Measurements from ENCODE around the gene COL16A1. TPM values are rescaled to one million over a fixed set of nuclear protein-coding genes. Genes with fewer than 3 reads are reported as not detected.

The COL16A1 gene
- total RNA-seq, 5 donors from 2014 or later (not counting 1 experiment from before 2014, with no cell fraction given): 0.41 to 0.67 (median 0.59) TPM; not detected in 2

GRCh38 chr1:31677401-31677800 is 26.4 kb downstream of the COL16A1 start:
- no peaks in the 10 kb centered on the region for H3K4me1 ChIP-seq (ENCODE audit: control insufficient read depth in 1 of 2, extremely low read depth in 1 of 2, insufficient read depth in 2 of 2, low read length in 2 of 2)
- Mint-ChIP-seq H3K4me1 (no peaks in the 10 kb centered on the region), H3K27me3 (peaks cover 0 to 9% of the 10 kb centered on the region in 2 donors), H3K4me3 (no peak overlapping the region), H3K36me3 (no peaks in the 10 kb centered on the region), H3K9me3 (no peaks in the 10 kb centered on the region), H3K27ac (no peak overlapping the region)
- no peaks in the 10 kb centered on the region for H3K9me3 ChIP-seq
- peaks cover 0 to 31% of the 10 kb centered on the region in 2 experiments for H3K27me3 ChIP-seq (replicated peaks in 1 of 2; ENCODE audit: control insufficient read depth in 2 of 2, extremely low read depth in 1 of 2, insufficient read depth in 2 of 2, low read length in 1 of 2)
- no peak overlapping the region for H3K27ac ChIP-seq (ENCODE audit: low read length)
- H3K4me3 ChIP-seq (ENCODE audit: control insufficient read depth in 1 of 2, extremely low read depth in 1 of 2, low read length in 1 of 2): no peak overlapping the region
- H3K36me3 ChIP-seq (ENCODE audit: control insufficient read depth in 2 of 2, extremely low read depth in 1 of 2, insufficient read depth in 1 of 2, low read length in 1 of 2): no peaks in the 10 kb centered on the region
- 100% methylated on average over 1 of the region's 3 CpGs for WGBS (ENCODE audit: insufficient coverage)
- DNase-seq: no peak
- ChIA-PET POLR2A (no interaction called here), CTCF (no interaction called here)
- no peak for ATAC-seq (replicated peaks in 1 of 4)

GRCh38 chr1:31675756-31676155 is 28.1 kb downstream of the COL16A1 start:
- Mint-ChIP-seq H3K9me3 (no peaks in the 10 kb centered on the region), H3K27me3 (peaks cover 0 to 15% of the 10 kb centered on the region in 2 donors), H3K4me1 (peaks cover 0 to 3% (median 0%) of the 10 kb centered on the region in 3 donors), H3K36me3 (no peaks in the 10 kb centered on the region), H3K27ac (no peak overlapping the region), H3K4me3 (no peak overlapping the region)
- CTCF ChIA-PET: no interaction called here
- ATAC-seq (replicated peaks in 1 of 4) (no peak), DNase-seq (no peak)
- H3K4me1 ChIP-seq (ENCODE audit: control insufficient read depth in 1 of 2, extremely low read depth in 1 of 2, insufficient read depth in 2 of 2, low read length in 2 of 2): no peaks in the 10 kb centered on the region
- H3K9me3 ChIP-seq: no peaks in the 10 kb centered on the region
- no peak overlapping the region for H3K4me3 ChIP-seq (ENCODE audit: control insufficient read depth in 1 of 2, extremely low read depth in 1 of 2, low read length in 1 of 2)
- no peaks in the 10 kb centered on the region for H3K36me3 ChIP-seq (ENCODE audit: control insufficient read depth in 2 of 2, extremely low read depth in 1 of 2, insufficient read depth in 1 of 2, low read length in 1 of 2)
- peaks cover 0 to 36% of the 10 kb centered on the region in 2 experiments for H3K27me3 ChIP-seq (replicated peaks in 1 of 2; ENCODE audit: control insufficient read depth in 2 of 2, extremely low read depth in 1 of 2, insufficient read depth in 2 of 2, low read length in 1 of 2)
- POLR2A ChIA-PET: no interaction called here
- H3K27ac ChIP-seq (ENCODE audit: low read length): no peak overlapping the region
- 82% methylated on average over 4 of the region's 14 CpGs for WGBS (ENCODE audit: insufficient coverage)

- 81% methylated on average over 4 of the region's 7 CpGs for WGBS (ENCODE audit: insufficient coverage)
- H3K4me1 Mint-ChIP-seq: peaks cover 3 to 5% (median 4%) of the 10 kb centered on the region in 3 donors
- Histone ChIP-seq H3K27me3 (replicated peaks in 1 of 2; ENCODE audit: control insufficient read depth in 2 of 2, extremely low read depth in 1 of 2, insufficient read depth in 2 of 2, low read length in 1 of 2) (peaks cover 0 to 37% of the 10 kb centered on the region in 2 experiments), H3K4me1 (ENCODE audit: control insufficient read depth in 1 of 2, extremely low read depth in 1 of 2, insufficient read depth in 2 of 2, low read length in 2 of 2) (peaks cover 0 to 5% of the 10 kb centered on the region in 2 experiments), H3K4me3 (ENCODE audit: control insufficient read depth in 1 of 2, extremely low read depth in 1 of 2, low read length in 1 of 2) (no peak overlapping the region), H3K27ac (ENCODE audit: low read length) (no peak overlapping the region), H3K9me3 (no peaks in the 10 kb centered on the region), H3K36me3 (ENCODE audit: control insufficient read depth in 2 of 2, extremely low read depth in 1 of 2, insufficient read depth in 1 of 2, low read length in 1 of 2) (no peaks in the 10 kb centered on the region)
- no peak for DNase-seq
- no peak overlapping the region for H3K4me3 Mint-ChIP-seq
- H3K27me3 Mint-ChIP-seq: peaks cover 2 to 18% of the 10 kb centered on the region in 2 donors
- H3K36me3 Mint-ChIP-seq: no peaks in the 10 kb centered on the region
- POLR2A ChIA-PET: interaction anchor here in 1 of 2 donors (0.6 kb wide), 1 partner anchor 301 kb away, joined by 3 read pairs; no protein-coding TSS in a partner anchor
- CTCF ChIA-PET: no interaction called here
- ATAC-seq (replicated peaks in 1 of 4): no peak
- no peak overlapping the region for H3K27ac Mint-ChIP-seq
- H3K9me3 Mint-ChIP-seq: no peaks in the 10 kb centered on the region
Measured at GRCh38 chr1:31675161-31675560, 28.7 kb downstream of the COL16A1 start.

GRCh38 chr1:31674626-31675025 is 29.2 kb downstream of the COL16A1 start:
- DNase-seq: no peak
- peaks cover 8 to 9% (median 9%) of the 10 kb centered on the region in 3 donors for H3K4me1 Mint-ChIP-seq
- no peak overlapping the region for H3K27ac Mint-ChIP-seq
- H3K36me3 ChIP-seq (ENCODE audit: control insufficient read depth in 2 of 2, extremely low read depth in 1 of 2, insufficient read depth in 1 of 2, low read length in 1 of 2): no peaks in the 10 kb centered on the region
- no peak overlapping the region for H3K4me3 Mint-ChIP-seq
- no peaks in the 10 kb centered on the region for H3K9me3 ChIP-seq
- H3K4me3 ChIP-seq (ENCODE audit: control insufficient read depth in 1 of 2, extremely low read depth in 1 of 2, low read length in 1 of 2): no peak overlapping the region
- ChIA-PET POLR2A (interaction anchor here in 1 of 2 donors (0.6 kb wide), 1 partner anchor 301 kb away, joined by 3 read pairs; no protein-coding TSS in a partner anchor), CTCF (no interaction called here)
- peaks cover 0 to 10% of the 10 kb centered on the region in 2 experiments for H3K4me1 ChIP-seq (ENCODE audit: control insufficient read depth in 1 of 2, extremely low read depth in 1 of 2, insufficient read depth in 2 of 2, low read length in 2 of 2)
- 78% methylated on average over 7 of the region's 8 CpGs for WGBS (ENCODE audit: insufficient coverage)
- no peak overlapping the region for H3K27ac ChIP-seq (ENCODE audit: low read length)
- peaks cover 5 to 24% of the 10 kb centered on the region in 2 donors for H3K27me3 Mint-ChIP-seq
- H3K9me3 Mint-ChIP-seq: no peaks in the 10 kb centered on the region
- ATAC-seq (replicated peaks in 1 of 4): no peak
- H3K27me3 ChIP-seq (replicated peaks in 1 of 2; ENCODE audit: control insufficient read depth in 2 of 2, extremely low read depth in 1 of 2, insufficient read depth in 2 of 2, low read length in 1 of 2): peaks cover 0 to 40% of the 10 kb centered on the region in 2 experiments
- H3K36me3 Mint-ChIP-seq: no peaks in the 10 kb centered on the region

GRCh38 chr1:31673433-31673832 is 30.4 kb downstream of the COL16A1 start:
- WGBS (ENCODE audit: insufficient coverage): 79% methylated on average over 2 of the region's 9 CpGs
- no peaks in the 10 kb centered on the region for H3K9me3 Mint-ChIP-seq
- peaks cover 12 to 13% (median 13%) of the 10 kb centered on the region in 3 donors for H3K4me1 Mint-ChIP-seq
- no peak overlapping the region for H3K4me3 ChIP-seq (ENCODE audit: control insufficient read depth in 1 of 2, extremely low read depth in 1 of 2, low read length in 1 of 2)
- H3K27me3 ChIP-seq (replicated peaks in 1 of 2; ENCODE audit: control insufficient read depth in 2 of 2, extremely low read depth in 1 of 2, insufficient read depth in 2 of 2, low read length in 1 of 2): peaks cover 0 to 47% of the 10 kb centered on the region in 2 experiments
- H3K27me3 Mint-ChIP-seq: peaks cover 9 to 32% of the 10 kb centered on the region in 2 donors
- POLR2A ChIA-PET: no interaction called here
- H3K36me3 Mint-ChIP-seq: no peaks in the 10 kb centered on the region
- H3K4me3 Mint-ChIP-seq: no peak overlapping the region
- H3K36me3 ChIP-seq (ENCODE audit: control insufficient read depth in 2 of 2, extremely low read depth in 1 of 2, insufficient read depth in 1 of 2, low read length in 1 of 2): no peaks in the 10 kb centered on the region
- DNase-seq (no peak), ATAC-seq (replicated peaks in 1 of 4) (no peak)
- CTCF ChIA-PET: interaction anchor here in 1 of 2 donors (0.5 kb wide), 1 partner anchor 572 kb away, joined by 3 read pairs; no protein-coding TSS in a partner anchor
- no peak overlapping the region for H3K27ac Mint-ChIP-seq
- no peak overlapping the region for H3K27ac ChIP-seq (ENCODE audit: low read length)
- peaks cover 0 to 12% of the 10 kb centered on the region in 2 experiments for H3K4me1 ChIP-seq (ENCODE audit: control insufficient read depth in 1 of 2, extremely low read depth in 1 of 2, insufficient read depth in 2 of 2, low read length in 2 of 2)
- H3K9me3 ChIP-seq: no peaks in the 10 kb centered on the region

- WGBS (ENCODE audit: insufficient coverage): 78% methylated on average over 10 of the region's 13 CpGs
- Histone ChIP-seq H3K27ac (ENCODE audit: low read length) (no peak overlapping the region), H3K27me3 (replicated peaks in 1 of 2; ENCODE audit: control insufficient read depth in 2 of 2, extremely low read depth in 1 of 2, insufficient read depth in 2 of 2, low read length in 1 of 2) (peaks cover 0 to 52% of the 10 kb centered on the region in 2 experiments), H3K4me3 (ENCODE audit: control insufficient read depth in 1 of 2, extremely low read depth in 1 of 2, low read length in 1 of 2) (no peak overlapping the region), H3K4me1 (ENCODE audit: control insufficient read depth in 1 of 2, extremely low read depth in 1 of 2, insufficient read depth in 2 of 2, low read length in 2 of 2) (peaks cover 0 to 12% of the 10 kb centered on the region in 2 experiments), H3K9me3 (no peaks in the 10 kb centered on the region), H3K36me3 (ENCODE audit: control insufficient read depth in 2 of 2, extremely low read depth in 1 of 2, insufficient read depth in 1 of 2, low read length in 1 of 2) (no peaks in the 10 kb centered on the region)
- no peak for DNase-seq
- Mint-ChIP-seq H3K4me3 (no peak overlapping the region), H3K27me3 (peaks cover 9 to 35% of the 10 kb centered on the region in 2 donors), H3K27ac (no peak overlapping the region), H3K36me3 (no peaks in the 10 kb centered on the region), H3K9me3 (no peaks in the 10 kb centered on the region), H3K4me1 (peaks cover 12 to 13% (median 13%) of the 10 kb centered on the region in 3 donors)
- CTCF ChIA-PET: interaction anchor here in 1 of 2 donors (0.5 kb wide), 1 partner anchor 571 kb away, joined by 3 read pairs; no protein-coding TSS in a partner anchor
- no peak for ATAC-seq (replicated peaks in 1 of 4)
- POLR2A ChIA-PET: no interaction called here
Measured at GRCh38 chr1:31672986-31673385, 30.8 kb downstream of the COL16A1 start.

Measured in T-cell (primary cell).